HG03039 (cell line): ENCODE results near the gene LIPG.
"Not testable (repeated sequence)": the region's sequence is repeated elsewhere in the genome, so short reads cannot be mapped to it uniquely, and the experiment has no call there.

Source experiments
- ATAC-seq: cut with Tn5 transposase; IDR thresholded peaks from one replicate; pipeline ENCODE4 v1.9.1; 2021; ENCODE audit warnings: mild to moderate bottlenecking, moderate library complexity; ENCODE audit not compliant: unreplicated experiment

LIPG gene

GRCh38 chr18:49572611-49573345 is 10.9 kb downstream of the LIPG start:
- no peak for ATAC-seq

GRCh38 chr18:49573835-49574234 is 12.0 kb downstream of the LIPG start:
- ATAC-seq, result no peak

GRCh38 chr18:49579041-49579440 is 17.2 kb downstream of the LIPG start:
- not testable (repeated sequence) for ATAC-seq

- not testable (repeated sequence) for ATAC-seq
These were observed 17.7 kb downstream of the LIPG start for GRCh38 chr18:49579583-49579982.

- ATAC-seq, result no peak
These were observed 18.4 kb downstream of the LIPG start for GRCh38 chr18:49580279-49580678.

GRCh38 chr18:49581371-49581770 is 19.5 kb downstream of the LIPG start:
- ATAC-seq, result no peak

- ATAC-seq, result no peak
These were observed 20.7 kb downstream of the LIPG start for GRCh38 chr18:49582579-49582978.

GRCh38 chr18:49584394-49584793 is 22.5 kb downstream of the LIPG start:
- no peak for ATAC-seq

DNA sequence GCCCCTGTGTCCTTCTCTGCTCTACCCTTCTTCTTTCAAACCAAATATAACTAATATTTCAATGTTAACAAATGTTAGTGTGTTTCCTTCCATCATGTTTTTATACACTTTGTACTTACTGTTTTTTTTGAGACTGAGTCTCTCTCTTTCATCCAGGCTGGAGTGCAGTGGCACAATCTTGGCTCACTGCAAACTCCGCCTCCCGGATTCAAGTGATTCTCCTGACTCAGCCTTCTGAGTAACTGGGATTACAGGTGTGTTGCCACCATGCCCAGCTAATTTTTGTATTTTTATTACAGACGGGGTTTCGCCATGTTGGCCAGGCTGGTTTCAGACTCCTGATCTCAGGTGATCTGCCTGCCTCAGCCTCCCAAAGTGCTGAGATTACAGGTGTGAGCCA is 23.1 kb downstream of the LIPG start:
- ATAC-seq, result not testable (repeated sequence)

DNA sequence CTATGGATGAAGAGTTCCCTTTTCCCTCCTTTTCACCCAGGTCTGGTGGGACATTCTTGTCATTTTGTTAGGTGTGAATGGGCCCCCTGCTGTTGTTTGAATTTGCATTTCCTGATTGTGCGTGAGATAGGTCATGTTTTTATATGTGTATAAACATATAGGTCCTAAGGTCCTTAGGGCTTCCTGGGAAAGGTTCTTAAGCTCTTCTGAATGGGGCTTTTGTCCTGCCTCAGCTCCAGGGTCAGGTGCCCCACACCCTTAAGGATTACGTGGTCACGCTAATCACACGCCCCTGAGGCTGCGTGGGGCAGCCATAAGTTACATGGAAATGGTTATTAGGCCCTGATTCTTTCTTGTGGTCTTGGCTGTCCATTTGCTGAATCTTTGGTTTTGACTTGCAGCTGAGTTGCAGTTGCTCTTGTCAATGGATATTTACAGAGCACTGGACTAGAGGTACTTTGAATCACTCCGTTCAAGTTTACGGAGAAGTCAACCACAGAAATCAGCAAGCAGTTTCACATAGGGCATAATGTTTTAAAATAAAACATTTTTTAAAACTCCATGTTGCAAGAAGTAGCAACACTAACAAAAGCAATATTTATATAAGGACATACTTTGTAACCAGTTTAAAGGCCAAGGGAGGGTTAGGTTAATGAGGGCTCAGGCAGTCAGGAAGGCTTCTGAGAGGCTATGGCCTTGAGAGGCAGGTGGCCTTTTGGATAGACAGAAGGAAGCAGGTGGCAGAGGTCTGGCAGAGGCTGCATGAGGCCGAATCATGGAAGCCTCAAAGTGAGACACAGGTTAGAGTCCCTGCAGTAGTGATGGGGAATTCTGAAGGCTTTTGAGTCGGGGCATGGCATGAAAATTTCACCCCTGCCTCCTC is 24.2 kb downstream of the LIPG start:
- ATAC-seq, result no peak

- ATAC-seq, result no peak
These were observed 26.3 kb downstream of the LIPG start for GRCh38 chr18:49588171-49588570.

DNA sequence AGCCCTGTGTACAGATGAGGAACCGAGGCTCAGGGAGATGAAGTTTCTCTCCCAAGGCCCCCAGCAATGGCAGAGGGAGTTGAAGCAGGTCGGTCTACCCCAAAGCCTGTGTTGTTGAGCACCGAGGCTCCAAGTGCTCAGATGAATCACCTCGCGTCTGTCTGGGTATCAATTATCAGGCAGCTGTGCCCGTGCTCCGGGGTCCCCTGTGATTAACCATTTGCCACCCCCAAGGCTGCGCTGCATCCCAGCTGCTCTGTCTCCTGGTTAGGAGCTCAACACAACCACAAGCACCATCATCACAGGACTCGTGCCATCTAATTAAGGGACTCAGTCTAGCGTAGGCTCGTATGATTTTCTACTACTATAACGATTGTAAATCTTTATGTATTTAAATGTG is 27.1 kb downstream of the LIPG start:
- no peak for ATAC-seq

GRCh38 chr18:49590608-49591007 is 28.8 kb downstream of the LIPG start:
- ATAC-seq, result no peak

DNA sequence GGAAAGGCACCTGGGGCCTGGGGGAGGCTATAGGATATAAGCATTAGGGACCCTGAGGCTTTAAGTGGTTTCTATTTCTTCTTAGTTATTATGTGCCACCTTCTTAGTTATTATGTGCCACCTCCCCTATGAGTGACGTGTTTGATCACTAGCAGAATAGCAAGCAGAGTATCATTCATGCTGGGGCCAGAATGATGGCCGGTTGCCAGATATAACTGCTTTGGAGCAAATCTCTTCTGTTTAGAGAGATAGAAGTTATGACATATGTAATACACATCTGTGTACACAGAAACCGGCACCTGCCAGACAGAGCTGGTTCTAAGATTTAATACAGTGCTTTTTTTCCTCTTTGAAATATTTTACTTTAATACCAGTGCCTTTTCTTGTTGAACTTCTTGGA is 29.4 kb downstream of the LIPG start:
- no peak for ATAC-seq

DNA sequence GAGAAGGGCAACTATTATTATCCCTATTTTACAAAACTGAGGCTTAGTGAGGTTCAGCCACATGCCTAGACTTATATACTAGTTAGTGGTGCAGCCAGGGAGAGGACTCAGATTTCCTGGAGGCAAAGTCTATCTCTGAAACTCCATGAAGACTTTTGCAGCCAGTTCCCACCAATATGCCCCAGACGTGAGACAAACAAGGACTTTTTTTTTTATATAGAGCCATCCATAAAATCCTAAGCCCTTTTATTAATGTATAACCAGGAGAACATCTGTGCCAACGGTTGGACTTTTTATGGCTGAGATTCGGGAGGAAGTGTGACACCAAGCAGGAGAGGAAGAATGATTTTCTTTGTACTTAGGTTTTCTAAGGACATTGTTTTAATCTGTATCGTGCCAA is 29.9 kb downstream of the LIPG start:
- no peak for ATAC-seq

GRCh38 chr18:49596687-49597086 is 34.8 kb downstream of the LIPG start:
- no peak for ATAC-seq

- ATAC-seq, result no peak
These were observed 35.5 kb downstream of the LIPG start for GRCh38 chr18:49597157-49597931.

- no peak for ATAC-seq
These were observed 39.4 kb downstream of the LIPG start for GRCh38 chr18:49601211-49601610.

GRCh38 chr18:49608366-49609255 is 46.8 kb downstream of the LIPG start:
- ATAC-seq, result no peak

- no peak for ATAC-seq
These were observed 47.6 kb downstream of the LIPG start for GRCh38 chr18:49609256-49610021.
